Activated naive CD4-positive, alpha-beta T cell treated with anti-CD3 and anti-CD28 coated beads, Interleukin-2, amount 50 U/mL, for 24 hours (primary cell): ENCODE data around the gene TTC19.

Source experiments
- H3K27ac Mint-ChIP-seq: one replicate; pipeline ENCODE4 v1.8.0; 2021; ENCODE audit warnings: mild to moderate bottlenecking, mixed read lengths
- H3K27me3 Mint-ChIP-seq: one replicate; pipeline ENCODE4 v1.8.0; 2021; ENCODE audit warnings: mixed read lengths
- H3K36me3 Mint-ChIP-seq: one replicate; pipeline ENCODE4 v1.8.0; 2021; ENCODE audit warnings: mixed read lengths
- H3K4me1 Mint-ChIP-seq: one replicate; pipeline ENCODE4 v1.8.0; 2021; ENCODE audit warnings: mixed read lengths
- H3K4me3 Mint-ChIP-seq: one replicate; pipeline ENCODE4 v1.8.0; 2021; ENCODE audit warnings: mild to moderate bottlenecking, mixed read lengths
- H3K9me3 Mint-ChIP-seq: one replicate; pipeline ENCODE4 v1.8.0; 2021; ENCODE audit warnings: mixed read lengths

TTC19 gene

GRCh38 chr17:15999974-16000827 is 577 bp downstream of the TTC19 start:
- peaks cover 24% of the 10 kb centered on the region for H3K36me3 Mint-ChIP-seq
- peaks cover 41% of the 10 kb centered on the region for H3K4me1 Mint-ChIP-seq
- no peaks in the 10 kb centered on the region for H3K27me3 Mint-ChIP-seq
- H3K9me3 Mint-ChIP-seq, result no peaks in the 10 kb centered on the region
- H3K27ac Mint-ChIP-seq, result peak overlapping the region; percentile 60
- peak overlapping the region; percentile 95 for H3K4me3 Mint-ChIP-seq

GRCh38 chr17:16001226-16001897 is 1.7 kb downstream of the TTC19 start:
- Mint-ChIP-seq H3K36me3 (peaks cover 29% of the 10 kb centered on the region), H3K4me1 (peaks cover 45% of the 10 kb centered on the region), H3K9me3 (no peaks in the 10 kb centered on the region), H3K27me3 (no peaks in the 10 kb centered on the region), H3K27ac (peak overlapping the region; percentile 60), H3K4me3 (peak overlapping the region; percentile 95)

GRCh38 chr17:16002708-16003260 is 3.2 kb downstream of the TTC19 start:
- peaks cover 30% of the 10 kb centered on the region for H3K36me3 Mint-ChIP-seq
- no peaks in the 10 kb centered on the region for H3K9me3 Mint-ChIP-seq
- H3K4me3 Mint-ChIP-seq, result peak overlapping the region; percentile 26
- H3K27ac Mint-ChIP-seq, result peak overlapping the region; percentile 8
- no peaks in the 10 kb centered on the region for H3K27me3 Mint-ChIP-seq
- peaks cover 47% of the 10 kb centered on the region for H3K4me1 Mint-ChIP-seq

GRCh38 chr17:16003841-16004240 is 4.2 kb downstream of the TTC19 start:
- H3K27ac Mint-ChIP-seq, result no peak overlapping the region
- H3K4me3 Mint-ChIP-seq, result no peak overlapping the region
- peaks cover 41% of the 10 kb centered on the region for H3K36me3 Mint-ChIP-seq
- no peaks in the 10 kb centered on the region for H3K9me3 Mint-ChIP-seq
- peaks cover 58% of the 10 kb centered on the region for H3K4me1 Mint-ChIP-seq
- no peaks in the 10 kb centered on the region for H3K27me3 Mint-ChIP-seq

GRCh38 chr17:16005636-16006035 is 6.0 kb downstream of the TTC19 start:
- H3K27ac Mint-ChIP-seq, result no peak overlapping the region
- no peaks in the 10 kb centered on the region for H3K9me3 Mint-ChIP-seq
- peaks cover 41% of the 10 kb centered on the region for H3K36me3 Mint-ChIP-seq
- H3K27me3 Mint-ChIP-seq, result no peaks in the 10 kb centered on the region
- H3K4me3 Mint-ChIP-seq, result no peak overlapping the region
- H3K4me1 Mint-ChIP-seq, result peaks cover 58% of the 10 kb centered on the region

- peaks cover 35% of the 10 kb centered on the region for H3K36me3 Mint-ChIP-seq
- no peak overlapping the region for H3K27ac Mint-ChIP-seq
- H3K4me1 Mint-ChIP-seq, result peaks cover 49% of the 10 kb centered on the region
- H3K4me3 Mint-ChIP-seq, result no peak overlapping the region
- H3K9me3 Mint-ChIP-seq, result no peaks in the 10 kb centered on the region
- H3K27me3 Mint-ChIP-seq, result no peaks in the 10 kb centered on the region
Measured at GRCh38 chr17:16007439-16007838, 7.8 kb downstream of the TTC19 start.

- Mint-ChIP-seq H3K27ac (no peak overlapping the region), H3K4me1 (peaks cover 24% of the 10 kb centered on the region), H3K36me3 (peaks cover 18% of the 10 kb centered on the region), H3K9me3 (no peaks in the 10 kb centered on the region), H3K27me3 (no peaks in the 10 kb centered on the region), H3K4me3 (no peak overlapping the region)
Measured at GRCh38 chr17:16013943-16014407, 14.4 kb downstream of the TTC19 start.

GRCh38 chr17:16019347-16019746 is 19.7 kb downstream of the TTC19 start:
- H3K4me3 Mint-ChIP-seq, result no peak overlapping the region
- H3K4me1 Mint-ChIP-seq, result peaks cover 24% of the 10 kb centered on the region
- H3K27me3 Mint-ChIP-seq, result no peaks in the 10 kb centered on the region
- peaks cover 21% of the 10 kb centered on the region for H3K36me3 Mint-ChIP-seq
- H3K27ac Mint-ChIP-seq, result no peak overlapping the region
- H3K9me3 Mint-ChIP-seq, result no peaks in the 10 kb centered on the region

- Mint-ChIP-seq H3K27me3 (no peaks in the 10 kb centered on the region), H3K4me1 (peaks cover 47% of the 10 kb centered on the region), H3K4me3 (no peak overlapping the region), H3K9me3 (no peaks in the 10 kb centered on the region), H3K27ac (peak overlapping the region; percentile 19), H3K36me3 (peaks cover 34% of the 10 kb centered on the region)
Measured at GRCh38 chr17:16023881-16024280, 24.3 kb downstream of the TTC19 start.

- H3K36me3 Mint-ChIP-seq, result peaks cover 30% of the 10 kb centered on the region
- H3K27me3 Mint-ChIP-seq, result no peaks in the 10 kb centered on the region
- H3K4me3 Mint-ChIP-seq, result no peak overlapping the region
- H3K9me3 Mint-ChIP-seq, result no peaks in the 10 kb centered on the region
- peaks cover 51% of the 10 kb centered on the region for H3K4me1 Mint-ChIP-seq
- H3K27ac Mint-ChIP-seq, result no peak overlapping the region
Measured at GRCh38 chr17:16025202-16025601, 25.6 kb downstream of the TTC19 start.

GRCh38 chr17:16026895-16027294 is 27.3 kb downstream of the TTC19 start:
- peak overlapping the region; percentile 98 for H3K27ac Mint-ChIP-seq
- H3K27me3 Mint-ChIP-seq, result no peaks in the 10 kb centered on the region
- peak overlapping the region; percentile 76 for H3K4me3 Mint-ChIP-seq
- H3K4me1 Mint-ChIP-seq, result peaks cover 43% of the 10 kb centered on the region
- no peaks in the 10 kb centered on the region for H3K9me3 Mint-ChIP-seq
- peaks cover 24% of the 10 kb centered on the region for H3K36me3 Mint-ChIP-seq

GRCh38 chr17:16027708-16028584 is 28.3 kb downstream of the TTC19 start:
- Mint-ChIP-seq H3K4me1 (peaks cover 36% of the 10 kb centered on the region), H3K36me3 (peaks cover 28% of the 10 kb centered on the region), H3K4me3 (peak overlapping the region; percentile 76), H3K9me3 (no peaks in the 10 kb centered on the region), H3K27ac (peak overlapping the region; percentile 98), H3K27me3 (no peaks in the 10 kb centered on the region)

GRCh38 chr17:16033729-16034349 is 34.2 kb downstream of the TTC19 start:
- Mint-ChIP-seq H3K36me3 (peaks cover 24% of the 10 kb centered on the region), H3K9me3 (no peaks in the 10 kb centered on the region)

GRCh38 chr17:16036261-16036660 is 36.6 kb downstream of the TTC19 start:
- peak overlapping the region; percentile 26 for H3K27ac Mint-ChIP-seq
- H3K27me3 Mint-ChIP-seq, result no peaks in the 10 kb centered on the region
- peaks cover 25% of the 10 kb centered on the region for H3K36me3 Mint-ChIP-seq
- H3K4me1 Mint-ChIP-seq, result peaks cover 24% of the 10 kb centered on the region
- no peak overlapping the region for H3K4me3 Mint-ChIP-seq
- no peaks in the 10 kb centered on the region for H3K9me3 Mint-ChIP-seq

More at GRCh38 chr17:16033729-16034349, 34.2 kb downstream of the TTC19 start:
- no peak overlapping the region for H3K4me3 Mint-ChIP-seq
- H3K27ac Mint-ChIP-seq, result peak overlapping the region; percentile 71
- peaks cover 29% of the 10 kb centered on the region for H3K4me1 Mint-ChIP-seq
- H3K27me3 Mint-ChIP-seq, result no peaks in the 10 kb centered on the region

- Mint-ChIP-seq H3K4me1 (peaks cover 24% of the 10 kb centered on the region), H3K4me3 (no peak overlapping the region), H3K27me3 (no peaks in the 10 kb centered on the region), H3K9me3 (no peaks in the 10 kb centered on the region), H3K36me3 (peaks cover 23% of the 10 kb centered on the region), H3K27ac (peak overlapping the region; percentile 88)
Measured at GRCh38 chr17:16037636-16038035, 38.0 kb downstream of the TTC19 start.
